Measurements from ENCODE around the gene GREM1. TPM values are rescaled to one million over a fixed set of nuclear protein-coding genes. Genes with fewer than 3 reads are reported as not detected.

GREM1 gene
- total and polyA plus RNA-seq, 2 donors (not counting 1 experiment from before 2014, with no cell fraction given), result 364 to 1,863 TPM

- Histone ChIP-seq H3K4me2 (ENCODE audit: extremely low read depth, insufficient read depth, low read length) (no peak overlapping the region), H2AFZ (ENCODE audit: low read length) (no peak overlapping the region), H3K9me3 (ENCODE audit: control insufficient read depth, insufficient read depth, low read depth, low read length) (no peaks in the 10 kb centered on the region)
Measured at GRCh38 chr15:32691689-32692038, 26.1 kb upstream of the GREM1 start.

GRCh38 chr15:32692286-32692685 lies 25.5 kb upstream of the GREM1 start:
- TF ChIP-seq, protein P1, sequence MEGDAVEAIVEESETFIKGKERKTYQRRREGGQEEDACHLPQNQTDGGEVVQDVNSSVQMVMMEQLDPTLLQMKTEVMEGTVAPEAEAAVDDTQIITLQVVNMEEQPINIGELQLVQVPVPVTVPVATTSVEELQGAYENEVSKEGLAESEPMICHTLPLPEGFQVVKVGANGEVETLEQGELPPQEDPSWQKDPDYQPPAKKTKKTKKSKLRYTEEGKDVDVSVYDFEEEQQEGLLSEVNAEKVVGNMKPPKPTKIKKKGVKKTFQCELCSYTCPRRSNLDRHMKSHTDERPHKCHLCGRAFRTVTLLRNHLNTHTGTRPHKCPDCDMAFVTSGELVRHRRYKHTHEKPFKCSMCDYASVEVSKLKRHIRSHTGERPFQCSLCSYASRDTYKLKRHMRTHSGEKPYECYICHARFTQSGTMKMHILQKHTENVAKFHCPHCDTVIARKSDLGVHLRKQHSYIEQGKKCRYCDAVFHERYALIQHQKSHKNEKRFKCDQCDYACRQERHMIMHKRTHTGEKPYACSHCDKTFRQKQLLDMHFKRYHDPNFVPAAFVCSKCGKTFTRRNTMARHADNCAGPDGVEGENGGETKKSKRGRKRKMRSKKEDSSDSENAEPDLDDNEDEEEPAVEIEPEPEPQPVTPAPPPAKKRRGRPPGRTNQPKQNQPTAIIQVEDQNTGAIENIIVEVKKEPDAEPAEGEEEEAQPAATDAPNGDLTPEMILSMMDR (conservative IDR thresholded peaks at IDR 0.05 in 1 of 2, IDR thresholded peaks at IDR 0.05 in 1 of 2; ENCODE audit: low read depth in 1 of 2, low read length in 2 of 2), result no peak

More at GRCh38 chr15:32691689-32692038, 26.1 kb upstream of the GREM1 start:
- H3K27ac ChIP-seq (ENCODE audit: insufficient read depth, low read length), result no peak overlapping the region
- no peaks in the 10 kb centered on the region for H3K4me1 ChIP-seq (ENCODE audit: control insufficient read depth, extremely low read depth, insufficient read depth, low read length)
- no peaks in the 10 kb centered on the region for H3K36me3 ChIP-seq (ENCODE audit: control insufficient read depth, insufficient read depth, low read length)
- no peak for TF ChIP-seq EZH2 (IDR thresholded peaks at IDR 0.05; ENCODE audit: low read length, missing control alignments)
- H3K9ac ChIP-seq (ENCODE audit: insufficient read depth, low read length), result no peak overlapping the region
- H4K20me1 ChIP-seq (ENCODE audit: control insufficient read depth, extremely low read depth, insufficient read depth, low read length), result no peaks in the 10 kb centered on the region
- no peaks in the 10 kb centered on the region for H3K27me3 ChIP-seq (ENCODE audit: control insufficient read depth, insufficient read depth, low read length)
- no peak for DNase-seq (ENCODE audit: low read depth in 2 of 2)
- no peak overlapping the region for H3K4me3 ChIP-seq (replicated peaks in 1 of 4; ENCODE audit: control extremely low read depth in 1 of 4, insufficient read depth in 1 of 4, low read depth in 3 of 4, low read length in 4 of 4)
- no peaks in the 10 kb centered on the region for H3K79me2 ChIP-seq (ENCODE audit: control insufficient read depth, insufficient read depth, low read length)

DNA sequence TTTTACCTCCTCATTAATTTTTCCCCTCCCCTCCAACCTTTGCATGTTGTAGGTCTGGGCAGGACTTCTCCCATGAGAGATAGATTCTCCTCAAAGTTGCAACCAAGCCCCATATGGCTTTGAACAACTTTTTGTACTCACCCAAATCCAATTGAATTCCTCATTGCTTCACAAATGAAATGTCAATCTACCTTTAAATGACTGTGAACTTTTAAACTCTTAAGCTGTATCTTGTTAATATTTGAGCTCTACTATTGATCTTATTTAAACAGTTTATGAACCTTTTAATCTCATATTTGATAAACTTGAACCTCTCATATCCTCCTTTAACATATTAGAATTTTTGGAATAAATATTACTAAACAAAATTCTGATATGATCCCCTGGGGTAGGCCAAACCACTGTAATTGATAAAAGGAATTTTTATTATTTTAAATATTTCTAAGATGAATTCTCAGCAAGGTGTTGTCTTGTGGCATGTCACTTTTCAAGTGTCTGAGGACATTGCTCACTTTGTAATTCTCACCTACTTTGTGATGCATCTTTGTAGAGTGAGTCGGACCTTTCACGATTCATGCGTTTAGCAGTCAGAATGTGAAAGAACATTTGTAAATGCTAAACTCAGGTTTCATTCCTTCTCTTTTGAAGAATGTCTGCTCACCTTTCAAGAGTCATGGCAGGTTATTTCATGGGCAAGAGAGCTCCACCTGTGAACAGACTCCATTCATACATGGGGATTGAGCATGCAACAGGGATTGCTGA lies 23.4 kb upstream of the GREM1 start:
- no peaks in the 10 kb centered on the region for H3K27me3 ChIP-seq (ENCODE audit: control insufficient read depth, insufficient read depth, low read length)
- H3K4me3 ChIP-seq (replicated peaks in 1 of 4; ENCODE audit: control extremely low read depth in 1 of 4, insufficient read depth in 1 of 4, low read depth in 3 of 4, low read length in 4 of 4), result no peak overlapping the region
- no peak for DNase-seq (ENCODE audit: low read depth in 2 of 2)
- no peaks in the 10 kb centered on the region for H4K20me1 ChIP-seq (ENCODE audit: control insufficient read depth, extremely low read depth, insufficient read depth, low read length)
- no peak overlapping the region for H3K4me2 ChIP-seq (ENCODE audit: extremely low read depth, insufficient read depth, low read length)
- no peaks in the 10 kb centered on the region for H3K9me3 ChIP-seq (ENCODE audit: control insufficient read depth, insufficient read depth, low read depth, low read length)
- no peaks in the 10 kb centered on the region for H3K79me2 ChIP-seq (ENCODE audit: control insufficient read depth, insufficient read depth, low read length)
- no peak for TF ChIP-seq EZH2 (IDR thresholded peaks at IDR 0.05; ENCODE audit: low read length, missing control alignments)
- TF ChIP-seq, protein P1 (conservative IDR thresholded peaks at IDR 0.05 in 1 of 2, IDR thresholded peaks at IDR 0.05 in 1 of 2; ENCODE audit: low read depth in 1 of 2, low read length in 2 of 2), result no peak
- H3K9ac ChIP-seq (ENCODE audit: insufficient read depth, low read length), result no peak overlapping the region
- H3K36me3 ChIP-seq (ENCODE audit: control insufficient read depth, insufficient read depth, low read length), result no peaks in the 10 kb centered on the region
- H3K4me1 ChIP-seq (ENCODE audit: control insufficient read depth, extremely low read depth, insufficient read depth, low read length), result no peaks in the 10 kb centered on the region
- H2AFZ ChIP-seq (ENCODE audit: low read length), result no peak overlapping the region
- no peak overlapping the region for H3K27ac ChIP-seq (ENCODE audit: insufficient read depth, low read length)

More at GRCh38 chr15:32692286-32692685, 25.5 kb upstream of the GREM1 start:
- Histone ChIP-seq H3K4me1 (ENCODE audit: control insufficient read depth, extremely low read depth, insufficient read depth, low read length) (no peaks in the 10 kb centered on the region), H3K36me3 (ENCODE audit: control insufficient read depth, insufficient read depth, low read length) (no peaks in the 10 kb centered on the region), H3K79me2 (ENCODE audit: control insufficient read depth, insufficient read depth, low read length) (no peaks in the 10 kb centered on the region), H4K20me1 (ENCODE audit: control insufficient read depth, extremely low read depth, insufficient read depth, low read length) (no peaks in the 10 kb centered on the region), H2AFZ (ENCODE audit: low read length) (no peak overlapping the region), H3K27me3 (ENCODE audit: control insufficient read depth, insufficient read depth, low read length) (no peaks in the 10 kb centered on the region), H3K27ac (ENCODE audit: insufficient read depth, low read length) (no peak overlapping the region), H3K4me2 (ENCODE audit: extremely low read depth, insufficient read depth, low read length) (no peak overlapping the region), H3K9me3 (ENCODE audit: control insufficient read depth, insufficient read depth, low read depth, low read length) (no peaks in the 10 kb centered on the region), H3K9ac (ENCODE audit: insufficient read depth, low read length) (no peak overlapping the region), H3K4me3 (replicated peaks in 1 of 4; ENCODE audit: control extremely low read depth in 1 of 4, insufficient read depth in 1 of 4, low read depth in 3 of 4, low read length in 4 of 4) (no peak overlapping the region)
- no peak for DNase-seq (ENCODE audit: low read depth in 2 of 2)
